ENCODE measurements around the gene SCUBE1. TPM values are rescaled to one million over a fixed set of nuclear protein-coding genes. Genes with fewer than 3 reads are reported as not detected.

The SCUBE1 gene
- total and polyA plus RNA-seq, 2 of the 4 experiments (the other 2 are of a cell fraction), result not detected

- Histone ChIP-seq H2AK5ac (ENCODE audit: low read depth, low read length) (no peak overlapping the region), H2BK120ac (ENCODE audit: low read depth, low read length) (no peak overlapping the region), H3K79me1 (ENCODE audit: low read depth in 1 of 2, low read length in 2 of 2) (peaks cover 11 to 23% of the 10 kb centered on the region in 2 experiments; a peak in 3 of 4 replicates), H3K4ac (ENCODE audit: low read depth, low read length) (no peak overlapping the region), H3K27ac (ENCODE audit: insufficient read depth, low read length) (no peak overlapping the region), H4K20me1 (ENCODE audit: insufficient read depth, low read length) (peaks cover 22% of the 10 kb centered on the region), H2BK20ac (ENCODE audit: low read depth, low read length) (no peak overlapping the region), H3K9ac (ENCODE audit: low read depth, low read length) (no peak overlapping the region), H3K4me2 (ENCODE audit: low read depth, low read length) (no peak overlapping the region), H2BK15ac (ENCODE audit: low read depth, low read length) (no peak overlapping the region), H3K23ac (ENCODE audit: low read depth, low read length) (no peak overlapping the region), H3K36me3 (ENCODE audit: control insufficient read depth, insufficient read depth, low read length) (peaks cover 33% of the 10 kb centered on the region), H3K4me1 (ENCODE audit: control insufficient read depth, insufficient read depth, low read length) (no peaks in the 10 kb centered on the region), H4K5ac (ENCODE audit: low read depth, low read length) (no peak overlapping the region), H4K8ac (ENCODE audit: low read depth in 2 of 2, low read length in 2 of 2) (no peak overlapping the region), H2AFZ (replicated peaks; ENCODE audit: low read length, poor library complexity) (no peak overlapping the region), H2AK9ac (replicated peaks; ENCODE audit: low read depth, low read length, poor library complexity) (no peak overlapping the region), H3K14ac (replicated peaks; ENCODE audit: low read depth, low read length) (no peak overlapping the region), H3K9me1 (ENCODE audit: insufficient read depth, low read length) (peaks cover 4% of the 10 kb centered on the region), H3K4me3 (ENCODE audit: insufficient read depth, low read depth, low read length) (no peak overlapping the region), H3K9me3 (ENCODE audit: control insufficient read depth, insufficient read depth, low read length) (no peaks in the 10 kb centered on the region), H2BK5ac (ENCODE audit: low read depth, low read length, poor library complexity, severe bottlenecking) (no peak overlapping the region), H3K56ac (ENCODE audit: extremely low read depth, insufficient read depth, low read length) (no peak overlapping the region), H4K91ac (ENCODE audit: insufficient read depth, low read depth, low read length) (no peak overlapping the region), H3K27me3 (ENCODE audit: control insufficient read depth, insufficient read depth, low read length) (no peaks in the 10 kb centered on the region), H3K18ac (ENCODE audit: low read depth, low read length) (no peak overlapping the region)
- in situ Hi-C loops (cut with MboI; ENCODE audit: low sequenced_read_pairs), result no loop called here
- no peak for DNase-seq
- CTCF ChIA-PET, result no interaction called here
- no peak for ATAC-seq (ENCODE audit: low read depth)
- POLR2A ChIA-PET (ENCODE audit: unreplicated experiment), result no interaction called here
- intact Hi-C loops (cut with micrococcal nuclease), result no loop called here
- TF ChIP-seq ELK1 (IDR thresholded peaks at IDR 0.05; ENCODE audit: borderline replicate concordance, low read depth, low read length), result no peak
- TF ChIP-seq CHD1 (IDR thresholded peaks at IDR 0.05; ENCODE audit: low read depth, low read length), result no peak
- TF ChIP-seq BHLHE40 (IDR thresholded peaks at IDR 0.05; ENCODE audit: low read depth, low read length), result no peak
- TF ChIP-seq CEBPB (IDR thresholded peaks at IDR 0.05; ENCODE audit: low read depth, low read length), result no peak
- no peak for TF ChIP-seq NFE2L2 (IDR thresholded peaks at IDR 0.05; ENCODE audit: low read depth, low read length)
- no peak for TF ChIP-seq MXI1 (IDR thresholded peaks at IDR 0.05; ENCODE audit: borderline replicate concordance, low read depth, low read length)
- no peak for TF ChIP-seq CTCF (conservative IDR thresholded peaks at IDR 0.05; ENCODE audit: low read depth, low read length)
- no peak for TF ChIP-seq SMC3 (IDR thresholded peaks at IDR 0.05; ENCODE audit: low read depth, low read length)
- TF ChIP-seq USF2 (IDR thresholded peaks at IDR 0.05; ENCODE audit: low read depth, low read length), result no peak
- TF ChIP-seq MAZ (IDR thresholded peaks at IDR 0.05; ENCODE audit: borderline replicate concordance, low read depth, low read length), result no peak
- no peak for TF ChIP-seq RAD21 (IDR thresholded peaks at IDR 0.05; ENCODE audit: low read length)
- no peak for TF ChIP-seq FOS (IDR thresholded peaks at IDR 0.05; ENCODE audit: low read depth, low read length)
- 78% methylated on average over 9 of the region's 18 CpGs; no CpG with 5 or more reads in 1 of the 2 experiments for WGBS, 2 experiments (ENCODE audit: extremely low coverage in 2 of 2, insufficient read length in 1 of 2)
- BruUV-seq (replicated peaks), result no TSS peak
- dilution Hi-C loops (cut with HindIII; ENCODE audit: low sequenced_read_pairs, unreplicated experiment), result no loop called here
These were observed 179.9 kb downstream of the SCUBE1 start for GRCh38 chr22:43163241-43163795.

Data from IMR-90 (cell line).